ENCODE measurements around the gene IGF2R.

The IGF2R gene

DNA sequence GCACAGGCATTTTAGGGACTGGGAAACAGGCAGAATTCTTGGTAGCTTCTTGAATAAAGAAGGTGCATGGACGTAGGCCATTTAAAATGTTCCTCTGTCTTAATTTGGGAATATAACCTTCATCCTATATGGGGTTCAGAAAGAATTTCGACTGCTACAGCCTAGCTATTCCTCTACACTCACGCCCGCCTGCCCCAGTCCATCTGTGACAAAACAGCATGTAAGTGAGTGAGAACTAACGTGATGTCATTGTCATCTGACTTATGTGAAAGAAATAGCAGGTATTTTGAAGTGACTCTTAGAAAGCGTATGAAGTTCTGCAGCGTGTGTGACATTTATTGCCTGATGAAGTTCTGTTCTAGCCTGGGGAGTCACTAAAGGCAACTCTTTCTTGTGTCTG, 100.6 kb downstream of the IGF2R start:
- no peak overlapping the region for H3K4me3 ChIP-seq (ENCODE audit: low read depth, low read length)
- TF ChIP-seq CTCF (IDR thresholded peaks at IDR 0.05; ENCODE audit: insufficient read depth, low read depth, low read length, missing control alignments) = no peak
- DNase-seq (ENCODE audit: low read depth) = no peak

GRCh38 chr6:160070427-160070826, 101.5 kb downstream of the IGF2R start:
- no peak overlapping the region for H3K4me3 ChIP-seq (ENCODE audit: low read depth, low read length)
- no peak for DNase-seq (ENCODE audit: low read depth)
- TF ChIP-seq CTCF (IDR thresholded peaks at IDR 0.05; ENCODE audit: insufficient read depth, low read depth, low read length, missing control alignments) = no peak

DNA sequence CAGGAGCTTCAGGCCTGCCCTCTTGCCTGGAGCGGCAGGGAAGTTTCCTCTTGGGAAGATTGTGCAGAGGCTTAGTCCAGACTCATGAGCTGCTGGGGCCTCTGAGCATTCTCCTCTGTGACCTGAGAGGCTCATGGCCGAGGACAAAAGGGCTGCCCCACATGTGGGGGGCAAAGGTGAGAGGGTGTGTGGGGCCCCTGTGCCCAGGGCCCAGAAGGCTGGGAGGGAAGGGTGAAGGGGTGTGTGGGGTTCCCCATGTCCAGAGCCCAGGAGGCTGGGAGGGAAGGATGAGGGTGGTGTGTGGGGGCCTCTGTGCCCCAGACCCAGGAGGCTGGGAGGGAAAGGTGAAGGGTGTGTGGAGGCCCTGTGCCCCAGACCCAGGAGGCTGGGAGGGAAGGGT, 101.9 kb downstream of the IGF2R start:
- no peak for TF ChIP-seq CTCF (IDR thresholded peaks at IDR 0.05; ENCODE audit: insufficient read depth, low read depth, low read length, missing control alignments)
- no peak for DNase-seq (ENCODE audit: low read depth)
- H3K4me3 ChIP-seq (ENCODE audit: low read depth, low read length) = no peak overlapping the region

DNA sequence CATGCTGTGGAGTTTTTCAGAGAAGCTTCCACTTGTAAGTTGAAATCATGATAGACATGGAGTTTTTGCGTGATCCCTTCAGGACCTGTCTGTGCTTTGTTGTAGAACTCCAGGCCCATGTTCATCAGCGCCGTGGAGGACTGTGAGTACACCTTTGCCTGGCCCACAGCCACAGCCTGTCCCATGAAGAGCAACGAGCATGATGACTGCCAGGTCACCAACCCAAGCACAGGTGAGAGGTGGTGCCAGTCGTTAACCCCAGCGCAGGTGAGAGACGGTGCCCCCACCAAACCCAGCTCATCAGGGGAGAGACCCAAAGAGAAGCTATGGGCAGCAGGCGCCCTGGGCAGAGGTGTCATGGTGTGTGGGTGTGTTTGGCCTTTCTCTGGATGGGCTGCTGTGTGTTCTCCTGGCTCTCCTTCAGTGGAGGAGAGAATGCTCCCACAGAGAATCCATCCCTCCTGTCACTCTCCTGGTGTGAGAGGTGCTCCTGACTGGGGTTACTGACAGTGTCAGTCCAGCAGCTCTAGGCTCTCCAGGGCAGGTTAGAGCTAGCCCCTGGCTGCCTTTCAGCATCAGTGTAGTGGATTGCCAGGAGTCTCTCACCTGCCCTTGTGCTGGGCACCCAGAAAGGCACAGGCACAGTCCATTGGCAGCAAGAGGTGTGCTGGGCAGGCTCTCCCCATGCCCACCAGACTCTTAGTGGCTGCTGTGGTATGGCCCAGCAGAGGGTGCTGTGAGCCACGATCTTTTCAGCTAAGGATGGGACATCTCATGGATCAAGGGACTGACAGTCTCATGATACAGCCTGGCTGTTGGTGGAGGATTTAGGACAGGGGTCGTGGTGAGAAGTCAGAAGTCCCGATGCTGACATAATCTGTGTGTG, 103.2 kb downstream of the IGF2R start:
- no peak for DNase-seq (ENCODE audit: low read depth)
- no peak for TF ChIP-seq CTCF (IDR thresholded peaks at IDR 0.05; ENCODE audit: insufficient read depth, low read depth, low read length, missing control alignments)
- no peak overlapping the region for H3K4me3 ChIP-seq (ENCODE audit: low read depth, low read length)

DNA sequence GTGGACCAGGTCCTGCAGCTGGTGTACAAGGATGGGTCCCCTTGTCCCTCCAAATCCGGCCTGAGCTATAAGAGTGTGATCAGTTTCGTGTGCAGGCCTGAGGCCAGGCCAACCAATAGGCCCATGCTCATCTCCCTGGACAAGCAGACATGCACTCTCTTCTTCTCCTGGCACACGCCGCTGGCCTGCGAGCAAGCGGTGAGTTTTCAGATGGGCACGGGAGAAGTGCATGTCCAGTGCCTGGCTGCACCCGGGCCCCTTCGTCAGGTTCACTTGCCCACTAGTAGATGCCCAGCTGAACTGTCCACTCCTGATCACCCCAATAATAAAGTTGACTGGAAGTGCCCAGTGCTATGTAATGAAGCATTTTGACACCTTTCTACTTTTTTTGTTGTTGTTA, 104.4 kb downstream of the IGF2R start:
- H3K4me3 ChIP-seq (ENCODE audit: low read depth, low read length) = no peak overlapping the region
- TF ChIP-seq CTCF (IDR thresholded peaks at IDR 0.05; ENCODE audit: insufficient read depth, low read depth, low read length, missing control alignments) = no peak
- DNase-seq (ENCODE audit: low read depth) = no peak

- no peak for TF ChIP-seq CTCF (IDR thresholded peaks at IDR 0.05; ENCODE audit: insufficient read depth, low read depth, low read length, missing control alignments)
- DNase-seq (ENCODE audit: low read depth) = no peak
- no peak overlapping the region for H3K4me3 ChIP-seq (ENCODE audit: low read depth, low read length)
These were observed 107.1 kb downstream of the IGF2R start for GRCh38 chr6:160076009-160076408.

DNA sequence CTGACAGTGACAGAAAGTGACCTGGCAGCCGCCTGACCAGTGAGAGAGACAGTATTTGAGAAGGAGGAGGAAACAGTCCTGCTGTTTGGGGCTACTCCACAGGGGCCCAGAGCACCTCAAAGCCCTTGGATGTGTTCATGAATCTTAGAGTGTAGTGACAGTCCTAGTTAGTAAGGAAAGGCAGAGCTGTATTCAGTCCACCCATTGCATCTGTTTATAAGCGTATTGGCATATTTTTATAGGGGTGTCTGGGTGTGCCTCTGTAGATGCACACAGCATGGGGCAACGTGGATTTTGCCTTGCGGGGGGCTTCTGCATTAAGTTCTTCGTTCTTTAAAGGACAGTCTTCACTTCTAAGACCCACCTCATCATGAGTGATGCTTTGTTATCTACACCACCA, 108.1 kb downstream of the IGF2R start:
- no peak for DNase-seq (ENCODE audit: low read depth)
- H3K4me3 ChIP-seq (ENCODE audit: low read depth, low read length) = no peak overlapping the region
- no peak for TF ChIP-seq CTCF (IDR thresholded peaks at IDR 0.05; ENCODE audit: insufficient read depth, low read depth, low read length, missing control alignments)

Data from GM12865 (cell line).